T-helper 22 cell (primary cell): ENCODE results near the gene FAM204A.

Experiments used
- DNase-seq: peaks from one replicate; pipeline ENCODE4 v3.0.0-alpha.2; 2020; ENCODE audit warnings: low read depth

FAM204A gene

GRCh38 chr10:118341791-118342637 is at the start of gene FAM204A:
FAM204A (minus strand) TSS chr10:118342324; CDS start chr10:118336415, 5,909 bp downstream.
- DNase-seq = peak; percentile 91

GRCh38 chr10:118383699-118384098 is 41.6 kb upstream of the FAM204A start:
- no peak for DNase-seq

- no peak for DNase-seq
These were observed 41.1 kb upstream of the FAM204A start for GRCh38 chr10:118383063-118383689.

GRCh38 chr10:118374404-118374803 is 32.3 kb upstream of the FAM204A start:
- no peak for DNase-seq

GRCh38 chr10:118373786-118374185 is 31.7 kb upstream of the FAM204A start:
- no peak for DNase-seq

- DNase-seq = no peak
These were observed 28.4 kb upstream of the FAM204A start for GRCh38 chr10:118370499-118370898.

GRCh38 chr10:118369641-118370205 is 27.6 kb upstream of the FAM204A start:
- no peak for DNase-seq

- DNase-seq = no peak
These were observed 23.6 kb upstream of the FAM204A start for GRCh38 chr10:118365702-118366101.

- no peak for DNase-seq
These were observed 20.0 kb upstream of the FAM204A start for GRCh38 chr10:118362103-118362502.

- DNase-seq = no peak
These were observed 16.2 kb upstream of the FAM204A start for GRCh38 chr10:118358327-118358726.

- no peak for DNase-seq
These were observed 15.7 kb upstream of the FAM204A start for GRCh38 chr10:118357841-118358240.

GRCh38 chr10:118356628-118357027 is 14.5 kb upstream of the FAM204A start:
- DNase-seq = no peak

GRCh38 chr10:118355234-118355633 is 13.1 kb upstream of the FAM204A start:
- no peak for DNase-seq

GRCh38 chr10:118349235-118349634 is 7.1 kb upstream of the FAM204A start:
- DNase-seq = no peak

GRCh38 chr10:118343549-118343948 is 1.4 kb upstream of the FAM204A start:
- no peak for DNase-seq

GRCh38 chr10:118343115-118343514 is 991 bp upstream of the FAM204A start:
- DNase-seq = no peak

GRCh38 chr10:118342638-118343020 is 505 bp upstream of the FAM204A start:
- no peak for DNase-seq

GRCh38 chr10:118340486-118340885 is 1.6 kb downstream of the FAM204A start:
- DNase-seq = no peak

- DNase-seq = no peak
These were observed 3.0 kb downstream of the FAM204A start for GRCh38 chr10:118339111-118339510.

GRCh38 chr10:118337356-118337755 is 4.8 kb downstream of the FAM204A start:
- no peak for DNase-seq

GRCh38 chr10:118333871-118334270 is 8.3 kb downstream of the FAM204A start:
- no peak for DNase-seq

GRCh38 chr10:118332948-118333710 is 9.0 kb downstream of the FAM204A start:
- no peak for DNase-seq
